GM21515 (cell line): ENCODE data around the gene CEBPB.
"Not testable (repeated sequence)": the region's sequence is repeated elsewhere in the genome, so short reads cannot be mapped to it uniquely, and the experiment has no call there.

Experiments used
- ATAC-seq: cut with Tn5 transposase; IDR thresholded peaks from one replicate; pipeline ENCODE4 v1.9.1; 2021; ENCODE audit not compliant: unreplicated experiment

CEBPB gene

DNA sequence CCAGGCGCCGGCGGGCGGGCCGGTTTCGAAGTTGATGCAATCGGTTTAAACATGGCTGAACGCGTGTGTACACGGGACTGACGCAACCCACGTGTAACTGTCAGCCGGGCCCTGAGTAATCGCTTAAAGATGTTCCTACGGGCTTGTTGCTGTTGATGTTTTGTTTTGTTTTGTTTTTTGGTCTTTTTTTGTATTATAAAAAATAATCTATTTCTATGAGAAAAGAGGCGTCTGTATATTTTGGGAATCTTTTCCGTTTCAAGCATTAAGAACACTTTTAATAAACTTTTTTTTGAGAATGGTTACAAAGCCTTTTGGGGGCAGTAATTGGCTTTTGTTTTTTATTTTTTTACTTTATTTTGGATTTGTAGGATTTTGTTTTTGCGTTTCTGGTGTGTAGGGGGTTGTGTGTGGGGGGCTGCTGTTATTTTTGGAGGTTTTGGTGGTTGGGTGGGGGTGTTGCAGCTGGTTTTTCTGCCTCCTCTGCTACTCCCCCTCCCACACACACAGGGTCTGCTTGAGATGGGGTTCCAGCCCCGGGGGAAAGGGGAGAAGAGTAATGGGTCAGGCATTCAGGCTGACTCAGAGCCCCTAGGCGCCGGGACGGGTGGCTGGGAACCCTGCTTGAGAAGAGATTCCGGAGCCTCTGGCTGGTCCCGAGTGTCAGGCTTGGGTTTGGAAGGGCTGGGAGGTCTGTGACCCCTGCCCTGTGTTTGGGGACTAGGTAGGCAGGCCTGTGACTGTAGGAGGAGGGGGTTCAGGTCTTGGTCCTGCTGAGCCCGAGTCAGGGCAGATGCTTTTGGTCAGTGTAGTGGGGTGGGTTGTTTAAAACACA, 2.0 kb downstream of the CEBPB start:
- no peak for ATAC-seq

DNA sequence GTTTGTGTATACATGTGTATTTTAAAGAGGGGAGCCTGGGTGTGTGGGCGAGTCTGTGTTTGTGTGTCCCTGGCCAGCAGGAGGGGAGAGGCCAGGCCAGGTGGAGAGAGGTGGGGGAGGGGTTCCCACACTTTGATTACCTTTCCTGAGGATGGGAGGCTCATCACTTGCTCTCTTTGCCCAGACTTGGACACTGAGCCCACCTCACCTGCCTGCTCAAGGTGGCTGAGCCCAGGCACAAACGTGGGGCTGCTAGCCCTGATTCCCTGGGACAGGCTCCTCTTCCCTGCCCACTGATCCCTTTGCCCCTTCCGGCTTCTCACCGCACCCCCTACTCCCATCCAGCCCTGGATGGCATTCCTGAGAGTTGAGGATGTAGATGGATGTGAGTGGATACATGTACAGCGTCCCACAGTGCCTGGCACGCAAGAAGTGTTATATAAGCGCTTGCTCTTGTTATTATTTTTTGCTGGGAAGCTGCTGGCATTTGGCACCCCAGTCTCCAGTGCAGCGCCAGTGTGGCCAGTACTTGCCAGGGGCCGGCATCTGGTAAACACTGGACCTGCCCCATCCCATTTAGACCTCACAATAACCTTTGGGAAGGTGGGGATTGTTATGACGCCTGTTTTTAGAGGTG, 2.7 kb downstream of the CEBPB start:
- no peak for ATAC-seq

DNA sequence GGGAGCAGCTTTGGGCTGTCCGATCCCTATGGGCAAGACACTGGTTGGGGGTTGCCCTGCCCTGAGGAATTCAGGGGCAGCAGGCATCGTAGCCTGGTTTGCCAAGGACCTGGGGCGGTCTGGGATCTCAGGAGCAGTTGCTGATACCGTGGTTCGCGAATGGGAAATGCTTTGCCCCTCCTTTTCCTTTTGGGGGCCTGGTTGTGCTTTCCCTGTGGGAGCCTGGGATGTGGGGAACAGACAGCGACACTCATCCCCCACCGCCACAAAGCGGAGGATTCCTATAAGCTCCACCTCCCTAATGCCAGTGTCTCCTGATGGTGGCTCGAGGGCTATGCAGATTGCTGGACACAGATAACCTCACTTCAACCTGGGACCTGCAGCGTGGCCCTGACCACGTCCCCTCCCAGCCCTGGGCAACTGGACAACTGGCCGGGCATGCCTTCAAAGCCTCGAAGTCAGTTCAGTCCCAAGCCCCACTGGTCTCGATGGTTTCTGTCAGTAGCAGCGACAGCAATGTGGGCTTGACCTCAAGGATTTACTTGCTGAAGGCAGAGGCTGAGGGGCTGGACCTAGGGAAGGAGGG, 3.3 kb downstream of the CEBPB start:
- no peak for ATAC-seq

DNA sequence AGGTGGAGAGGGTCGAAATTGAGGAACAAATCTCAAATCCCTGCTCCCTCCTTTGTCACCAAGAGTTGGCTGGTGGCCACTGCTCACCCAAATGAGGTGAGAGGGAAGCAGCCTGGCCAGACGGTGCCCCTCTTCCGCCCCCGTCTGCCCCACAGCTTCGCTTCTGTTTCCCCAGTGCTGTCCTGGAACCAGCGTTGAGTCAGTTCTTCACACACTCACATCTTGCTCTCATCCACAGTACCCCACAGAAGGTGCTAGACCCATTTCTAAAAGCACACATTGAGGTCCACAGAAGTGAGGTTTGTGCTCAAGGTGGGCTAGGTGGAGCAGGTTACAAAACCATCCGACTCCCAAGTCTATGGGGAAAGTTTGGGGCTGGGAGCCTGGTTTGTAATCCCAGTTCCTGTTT, 3.8 kb downstream of the CEBPB start:
- no peak for ATAC-seq

DNA sequence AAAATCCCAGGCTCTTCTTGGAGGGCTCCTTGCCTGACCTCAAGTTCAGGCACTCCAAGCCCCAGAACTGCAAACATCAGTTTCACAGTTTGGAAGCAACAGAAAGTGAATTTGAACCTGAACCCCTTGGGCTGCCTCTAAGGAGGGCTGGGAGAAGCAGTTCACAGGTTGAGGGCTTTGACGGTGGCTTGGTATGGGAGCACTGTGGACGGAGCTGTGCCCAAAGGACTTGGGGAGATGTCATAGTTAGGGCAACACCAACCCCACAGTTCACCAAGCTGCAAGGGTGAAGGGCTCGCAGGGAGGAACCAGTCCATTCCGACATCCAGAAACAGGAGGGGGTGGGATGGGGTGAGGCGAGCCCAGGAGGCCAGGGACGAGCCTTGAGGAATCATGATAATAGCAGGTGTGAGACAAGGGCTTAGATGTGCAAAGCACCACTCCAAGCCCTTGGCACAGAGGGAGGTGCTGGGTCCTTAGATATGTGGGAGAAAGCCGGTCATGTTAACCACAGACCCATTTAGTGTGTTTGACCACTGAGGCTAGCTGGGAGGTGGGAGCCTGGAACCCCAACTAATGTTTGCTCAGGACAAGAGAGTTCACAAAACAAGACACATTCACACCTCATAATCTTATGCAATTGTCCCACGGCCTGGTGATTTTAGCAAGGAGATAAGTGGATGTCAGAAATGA, 4.3 kb downstream of the CEBPB start:
- no peak for ATAC-seq

DNA sequence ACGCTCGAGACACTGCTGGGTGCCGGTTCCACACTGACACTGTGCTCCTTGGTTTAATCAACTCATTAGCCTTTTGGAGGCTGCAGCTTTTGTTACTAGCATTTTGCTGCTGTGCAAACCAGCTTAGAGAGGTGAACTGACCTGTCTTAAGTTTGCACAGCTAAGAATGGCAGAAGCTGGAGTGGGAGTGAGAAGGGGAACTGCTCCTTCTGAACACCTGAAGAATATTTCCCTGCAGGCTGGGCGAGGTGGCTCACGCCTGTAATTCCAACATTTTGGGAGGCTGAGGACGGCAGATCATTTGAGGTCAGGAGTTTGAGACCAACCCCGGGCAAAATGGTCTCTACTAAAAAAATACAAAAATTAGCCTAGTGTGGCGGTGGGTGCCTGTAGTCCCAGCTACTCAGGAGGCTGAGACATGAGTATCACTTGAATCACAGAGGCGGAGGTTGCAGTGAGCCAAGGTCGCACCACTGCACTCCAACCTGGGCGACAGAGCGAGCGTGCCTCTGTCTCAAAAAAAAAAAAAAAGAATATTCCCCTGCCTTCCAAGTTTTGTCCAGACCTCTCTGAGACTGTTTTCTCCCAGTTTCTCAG, 5.0 kb downstream of the CEBPB start:
- no peak for ATAC-seq

DNA sequence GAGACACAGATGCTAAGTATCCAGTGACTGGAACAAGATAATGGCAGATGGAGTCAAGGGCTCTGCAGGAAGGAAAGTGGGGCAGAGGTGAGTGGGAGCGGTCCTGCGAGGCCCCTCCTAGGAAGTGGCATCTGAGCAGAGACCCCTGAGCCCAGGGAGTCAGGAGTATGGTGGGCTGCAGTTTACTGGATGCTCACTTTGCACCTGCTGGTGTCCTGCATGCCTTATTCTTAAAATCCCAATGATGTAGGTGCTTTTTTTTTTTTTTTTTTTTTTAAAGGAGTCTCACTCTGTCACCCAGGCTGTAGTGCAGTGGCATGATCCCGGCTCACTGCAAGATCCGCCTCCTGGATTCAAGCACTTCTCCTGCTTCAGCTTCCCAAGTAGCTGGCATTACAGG, 5.6 kb downstream of the CEBPB start:
- ATAC-seq, result no peak

DNA sequence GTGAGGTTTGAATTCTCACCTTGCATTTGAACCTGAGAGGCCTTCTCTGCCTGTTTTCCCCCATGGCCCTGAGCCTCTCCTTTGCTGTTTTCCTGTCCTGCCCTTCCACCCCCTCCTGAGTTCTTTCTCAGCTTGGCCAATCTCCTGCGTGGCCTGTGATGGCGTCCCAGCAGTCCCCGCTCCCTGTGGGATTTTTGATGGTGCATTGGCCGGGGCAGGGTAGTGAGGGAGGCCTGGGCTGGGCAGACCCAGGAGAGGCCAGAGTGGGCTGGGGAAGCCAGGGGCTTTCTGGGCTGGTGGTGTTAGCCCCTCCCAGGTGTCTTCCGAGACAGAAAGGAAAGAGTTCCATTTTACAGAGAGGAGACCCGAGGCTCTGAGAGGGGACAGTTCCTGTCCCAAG, 6.3 kb downstream of the CEBPB start:
- no peak for ATAC-seq

DNA sequence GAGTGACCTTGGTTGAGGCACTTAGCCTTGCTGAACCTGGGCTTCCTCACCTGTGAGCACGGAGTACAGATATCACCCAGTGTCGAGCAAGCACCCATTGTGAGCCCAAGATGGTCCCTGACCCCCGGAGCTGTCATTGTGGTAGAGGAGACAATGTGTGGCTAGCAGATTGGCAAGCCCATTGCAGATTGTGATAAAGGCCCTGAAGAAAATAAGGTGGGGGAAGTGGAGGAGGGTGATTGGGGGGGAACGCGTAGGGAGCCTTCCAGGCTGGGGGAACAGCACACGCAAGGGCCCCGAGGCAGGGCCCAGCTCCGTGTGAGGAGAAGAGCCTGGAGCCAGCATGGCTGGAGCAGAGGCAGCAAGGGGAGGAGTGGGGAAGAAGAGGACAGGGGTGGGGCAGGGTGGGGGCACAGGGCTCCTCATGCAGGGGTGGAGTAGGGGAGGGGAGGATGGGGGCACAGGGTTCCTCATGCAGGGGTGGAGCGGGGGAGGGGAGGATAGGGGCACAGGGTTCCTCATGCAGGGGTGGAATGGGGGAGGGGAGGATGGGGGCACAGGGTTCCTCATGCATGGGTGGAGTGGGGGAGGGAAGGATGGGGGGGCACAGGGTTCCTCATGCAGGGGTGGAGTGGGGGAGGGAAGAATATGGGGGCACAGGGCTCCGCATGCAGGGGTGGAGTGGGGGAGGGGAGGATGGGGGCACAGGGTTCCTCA, 7.0 kb downstream of the CEBPB start:
- ATAC-seq, result no peak

DNA sequence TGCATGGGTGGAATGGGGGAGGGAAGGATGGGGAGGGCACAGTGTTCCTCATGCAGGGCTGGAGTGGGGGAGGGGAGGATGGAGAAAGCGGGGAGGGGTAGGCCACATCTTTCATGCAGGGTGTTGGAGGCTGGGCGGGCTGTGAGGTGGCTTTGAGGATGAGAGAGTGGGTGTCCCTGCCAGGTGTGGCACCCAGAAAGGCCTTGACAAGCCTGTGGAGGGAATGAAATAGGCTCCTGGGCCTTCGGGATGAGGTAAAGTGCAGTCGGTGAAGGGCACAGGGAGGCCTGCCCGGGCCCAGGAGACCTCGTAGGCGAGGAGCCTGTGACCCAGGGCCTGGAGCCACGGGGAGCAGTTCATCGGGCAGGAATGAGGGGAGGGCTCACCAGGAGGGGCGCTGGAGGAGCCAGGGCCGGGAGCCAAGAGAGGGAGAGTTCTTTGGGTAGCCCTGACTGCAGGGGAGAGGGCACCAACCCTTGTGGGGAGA, 7.6 kb downstream of the CEBPB start:
- no peak for ATAC-seq

DNA sequence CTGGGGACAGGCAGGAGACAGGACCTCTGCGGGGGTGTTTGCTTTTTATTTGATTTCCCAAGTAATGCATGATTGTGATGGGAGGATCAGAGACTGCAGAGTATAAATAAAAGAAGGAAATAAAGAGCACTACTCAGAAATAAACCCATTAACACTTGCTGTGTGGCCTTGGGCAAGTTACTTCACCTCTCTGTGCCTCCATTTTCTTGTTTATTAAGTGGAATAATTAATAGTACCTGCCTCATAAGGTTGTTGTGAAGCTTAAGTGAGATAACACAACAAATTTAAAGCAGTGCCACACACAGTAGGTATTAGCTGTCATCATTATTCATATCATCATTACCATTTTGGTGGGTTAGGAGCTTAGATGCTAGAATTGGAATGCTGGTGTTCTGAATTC, 8.1 kb downstream of the CEBPB start:
- ATAC-seq, result no peak

DNA sequence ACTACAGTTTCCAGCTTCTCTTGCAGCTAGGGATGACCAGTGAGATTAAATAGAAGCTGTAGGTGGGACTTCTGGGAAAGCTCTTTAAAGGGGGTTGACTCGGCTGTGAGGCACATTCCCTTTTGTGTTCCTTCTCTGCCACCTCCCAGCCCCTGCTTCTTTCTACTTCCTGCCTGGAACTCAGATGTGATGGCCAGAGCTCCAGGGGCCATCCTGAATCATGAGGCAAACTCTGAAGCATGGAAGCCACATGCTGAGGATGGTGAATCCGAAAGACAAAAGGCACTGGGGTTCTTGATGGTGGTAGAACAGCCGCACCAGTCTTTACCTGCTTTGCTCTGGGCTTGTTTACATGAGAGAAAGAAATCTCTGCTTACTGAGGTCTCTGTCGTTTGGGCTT, 9.1 kb downstream of the CEBPB start:
- no peak for ATAC-seq

DNA sequence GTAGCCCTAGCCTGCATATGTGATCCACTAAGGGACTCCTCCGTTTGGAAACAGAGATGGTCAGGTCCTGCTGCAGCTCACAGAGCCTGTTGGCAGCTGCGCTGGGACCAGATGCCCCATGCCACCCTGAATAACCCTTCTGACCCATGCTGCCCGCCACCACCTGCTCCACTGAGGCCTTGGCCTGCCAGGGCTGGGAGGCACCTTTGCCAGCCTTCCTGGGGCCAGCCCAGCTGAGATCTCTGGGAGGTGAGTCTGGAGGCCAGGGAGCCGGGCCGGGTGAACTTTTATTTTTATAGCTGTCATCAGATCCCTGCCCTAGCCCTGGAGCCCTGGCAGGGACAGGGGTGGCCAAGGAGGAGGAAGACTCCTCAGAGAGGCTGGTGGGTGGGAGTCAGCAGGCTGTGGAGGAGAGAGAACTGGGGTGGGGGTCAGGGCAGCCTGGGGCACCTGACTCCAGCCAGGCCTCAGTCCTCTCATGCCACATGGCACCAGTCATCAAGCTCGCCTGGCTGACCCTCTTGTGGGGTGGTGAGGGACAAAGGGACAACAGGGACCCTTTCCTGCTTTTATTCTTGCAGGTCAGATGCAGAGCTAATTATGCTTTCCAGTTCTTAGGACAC, 10.0 kb downstream of the CEBPB start:
- no peak for ATAC-seq

DNA sequence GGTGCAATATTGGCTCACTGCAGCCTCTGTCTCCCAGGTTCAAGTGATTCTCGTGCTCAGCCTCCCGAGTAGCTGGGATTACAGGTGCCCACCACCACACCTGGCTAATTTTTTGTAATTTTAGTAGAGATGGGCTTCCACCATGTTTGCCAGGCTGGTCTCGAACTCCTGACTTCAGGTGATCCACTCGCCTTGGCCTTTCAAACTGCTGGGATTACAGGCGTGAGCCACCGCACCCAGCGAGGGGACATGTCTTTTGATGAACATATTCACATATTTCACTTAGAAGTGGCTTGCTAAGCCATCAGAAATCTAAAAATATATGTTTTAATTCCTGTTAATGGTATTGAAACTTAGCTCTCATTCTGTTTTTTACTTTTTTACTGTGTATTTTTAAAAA, 11.1 kb downstream of the CEBPB start:
- not testable (repeated sequence) for ATAC-seq

DNA sequence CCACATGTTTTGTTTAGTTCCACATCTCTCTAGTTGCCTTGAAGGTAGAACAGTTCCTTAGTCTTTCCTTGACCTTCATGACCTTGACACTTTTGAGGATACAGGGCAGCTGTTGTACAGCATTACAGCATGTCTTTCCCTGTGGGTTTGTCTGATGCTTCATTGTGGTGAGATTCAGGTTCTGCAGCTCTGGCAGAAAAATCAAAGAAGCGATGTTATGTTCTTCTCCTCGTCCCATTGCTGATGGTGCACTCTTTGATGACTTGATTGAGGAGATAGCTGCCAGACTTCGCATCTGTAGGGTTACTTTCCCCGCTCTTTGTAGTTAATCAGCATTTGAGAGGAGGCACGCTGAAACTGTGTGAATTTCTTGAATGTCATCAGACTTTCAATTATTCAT, 12.0 kb downstream of the CEBPB start:
- no peak for ATAC-seq

DNA sequence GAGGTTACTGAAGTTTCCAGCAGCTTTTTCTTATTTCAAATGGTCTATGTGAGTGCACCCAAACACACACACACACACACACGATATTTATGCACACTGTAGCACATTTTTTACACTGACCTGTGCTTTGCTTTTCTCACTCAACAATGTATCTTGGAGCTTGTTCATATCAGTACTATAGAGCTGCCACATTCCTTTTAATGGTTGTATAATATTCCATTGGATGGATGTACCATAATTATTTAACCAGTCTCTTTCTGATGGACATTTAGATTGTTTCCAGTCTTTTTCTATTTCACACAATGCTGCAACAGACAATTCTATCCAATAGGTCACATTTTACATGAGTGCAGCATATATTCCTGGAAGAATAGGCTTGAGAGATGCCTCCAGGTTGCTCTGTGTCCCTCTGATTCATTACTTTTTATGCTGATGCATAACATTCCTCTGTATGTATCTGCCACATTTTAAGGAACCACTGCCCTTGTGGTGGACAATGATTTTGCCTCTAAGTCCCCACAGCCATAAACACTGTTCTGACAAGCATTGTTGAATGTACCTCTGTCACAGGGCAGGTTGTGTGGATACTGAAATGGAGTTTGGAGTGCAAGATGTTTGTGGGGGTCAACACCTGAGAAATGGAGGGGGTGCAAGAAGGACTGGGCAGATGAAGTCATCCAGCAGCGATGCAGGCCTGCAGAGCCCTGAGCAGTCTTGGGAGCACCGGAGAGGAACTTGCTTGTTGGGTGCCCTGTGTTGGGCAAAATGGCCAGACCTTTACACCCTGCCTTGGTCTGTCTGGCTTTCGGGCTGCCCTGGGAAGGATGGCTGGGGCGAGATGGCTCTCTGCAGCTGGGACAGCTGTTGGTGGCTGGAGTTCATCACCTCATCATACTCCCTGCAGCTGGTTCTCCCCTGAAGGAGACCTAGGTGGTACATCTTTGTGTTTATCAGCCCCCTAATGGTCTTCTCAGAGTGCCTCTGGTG, 13.6 kb downstream of the CEBPB start:
- ATAC-seq, result no peak

DNA sequence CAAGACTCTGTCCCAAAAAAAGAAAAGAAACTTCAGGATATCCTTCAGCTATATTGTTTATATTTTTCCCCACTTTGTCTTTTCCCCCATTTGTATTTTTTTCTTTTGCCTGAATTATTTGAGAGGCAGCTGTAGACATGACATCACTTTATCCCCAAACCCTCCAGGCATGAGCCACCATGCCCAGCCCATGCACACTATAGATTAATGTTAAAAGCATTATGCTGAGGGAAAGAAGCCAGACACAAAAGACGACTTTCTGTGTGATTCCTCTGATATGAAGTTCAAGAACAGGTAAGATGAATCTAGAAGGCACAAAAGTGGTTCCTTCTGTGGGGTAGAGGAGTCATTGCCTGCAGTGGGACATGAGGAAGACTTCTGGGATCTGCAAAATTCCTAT, 16.4 kb downstream of the CEBPB start:
- ATAC-seq, result no peak

DNA sequence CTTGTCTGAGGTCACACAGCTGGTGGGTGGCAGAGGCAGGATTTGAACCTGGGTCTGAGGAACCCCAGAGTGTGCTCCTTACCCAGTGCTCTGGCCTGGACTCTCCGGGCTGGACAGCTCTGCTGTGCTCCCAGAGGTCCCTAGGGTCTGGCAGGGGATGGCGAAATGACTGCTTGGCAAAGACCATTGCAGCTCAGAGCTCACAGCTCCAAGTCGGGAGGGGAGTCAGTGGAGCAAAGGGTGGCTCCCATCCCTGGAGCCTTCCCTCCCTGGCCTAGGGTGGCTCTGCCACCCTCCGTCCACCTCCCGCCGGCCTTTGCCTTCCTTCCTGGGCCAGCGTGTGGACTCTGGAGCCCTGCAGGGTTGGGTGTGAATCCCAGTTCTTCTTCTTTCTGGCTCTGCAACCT, 17.5 kb downstream of the CEBPB start:
- no peak for ATAC-seq

DNA sequence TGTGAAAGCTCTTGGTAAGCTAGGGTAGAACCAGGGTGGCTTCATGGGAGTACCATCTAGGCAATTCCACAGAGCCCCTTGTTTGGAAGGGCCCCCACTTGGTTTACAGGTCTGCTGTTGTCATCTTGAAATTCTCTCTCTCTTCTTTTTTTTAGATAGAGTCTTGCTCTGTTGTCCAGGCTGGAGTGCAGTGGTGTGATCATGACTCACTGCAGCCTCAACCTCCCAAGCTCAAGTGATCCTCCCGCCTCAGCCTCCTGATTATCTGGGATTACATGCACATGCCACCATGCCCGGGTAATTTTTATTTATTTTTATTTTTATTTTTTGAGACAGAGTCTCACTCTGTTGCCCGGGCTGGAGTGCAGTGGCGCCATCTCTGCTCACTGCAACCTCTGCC, 18.2 kb downstream of the CEBPB start:
- not testable (repeated sequence) for ATAC-seq
